Activated naive CD4-positive, alpha-beta T cell treated with anti-CD3 and anti-CD28 coated beads, Interleukin-2, amount 50 U/mL, for 16 hours (primary cell): ENCODE data around the gene GARIN5B.
"Not testable (repeated sequence)": the region's sequence is repeated elsewhere in the genome, so short reads cannot be mapped to it uniquely, and the experiment has no call there.

ENCODE experiments used
- DNase-seq: peaks from one replicate; pipeline ENCODE4 v3.0.0-alpha.2; 2020

The GARIN5B gene

GRCh38 chr19:55346725-55347441 lies 16.2 kb downstream of the GARIN5B start:
- no peak for DNase-seq

- no peak for DNase-seq
These were observed 17.0 kb downstream of the GARIN5B start for GRCh38 chr19:55345818-55346724.

GRCh38 chr19:55345101-55345817 lies 17.8 kb downstream of the GARIN5B start:
- DNase-seq = no peak

GRCh38 chr19:55344444-55344843 lies 18.6 kb downstream of the GARIN5B start:
- DNase-seq = no peak

- DNase-seq = no peak
These were observed 21.2 kb downstream of the GARIN5B start for GRCh38 chr19:55341595-55342531.

- peak; percentile 59 for DNase-seq
These were observed 21.9 kb downstream of the GARIN5B start for GRCh38 chr19:55341171-55341588.

- DNase-seq = no peak
These were observed 22.3 kb downstream of the GARIN5B start for GRCh38 chr19:55340784-55341147.

- no peak for DNase-seq
These were observed 22.9 kb downstream of the GARIN5B start for GRCh38 chr19:55339889-55340783.

GRCh38 chr19:55339105-55339888 lies 23.8 kb downstream of the GARIN5B start, which contains the start of gene KMT5C:
KMT5C (plus strand) TSS chr19:55339876; CDS start chr19:55341937, 2,061 bp downstream.
- peak; percentile 100 for DNase-seq

GRCh38 chr19:55336101-55336500 lies 27.0 kb downstream of the GARIN5B start:
- no peak for DNase-seq

- DNase-seq = no peak
These were observed 29.2 kb downstream of the GARIN5B start for GRCh38 chr19:55333870-55334269.

- not testable (repeated sequence) for DNase-seq
These were observed 33.3 kb downstream of the GARIN5B start for GRCh38 chr19:55329791-55330190.

GRCh38 chr19:55328774-55329318 lies 34.2 kb downstream of the GARIN5B start:
- DNase-seq = not testable (repeated sequence)

GRCh38 chr19:55325172-55325571 lies 37.9 kb downstream of the GARIN5B start, which contains the start of gene TMEM150B:
TMEM150B (minus strand) TSS chr19:55325341; CDS start chr19:55321036, 4,305 bp downstream.
- DNase-seq = no peak

GRCh38 chr19:55324662-55325061 lies 38.4 kb downstream of the GARIN5B start:
- DNase-seq = no peak

- DNase-seq = no peak
These were observed 40.7 kb downstream of the GARIN5B start for GRCh38 chr19:55322204-55322885.

GRCh38 chr19:55321466-55322137 lies 41.5 kb downstream of the GARIN5B start:
- no peak for DNase-seq

GRCh38 chr19:55320844-55321419 lies 42.1 kb downstream of the GARIN5B start:
- no peak for DNase-seq
